CD4-positive, alpha-beta T cell (primary cell): Measurements from ENCODE around the gene PLEKHA7. TPM values are rescaled to one million over a fixed set of nuclear protein-coding genes. Genes with fewer than 3 reads are reported as not detected.

Experiments used
- ATAC-seq: fragments of 200-7000 bp; cut with Tn5 transposase; one replicate; pipeline ENCODE4 v1.10.0; 2022; ENCODE audit warnings: mild to moderate bottlenecking; ENCODE audit not compliant: poor library complexity
- CTCF ChIA-PET: fragments of 350-600 bp; sonication (Branson Sonifier 250); formaldehyde crosslinking; loops from one replicate; lab custom pipeline; 2021; ENCODE audit warnings: antibody characterized with exemption, inconsistent platforms; lab: Charles Lee
- POLR2A ChIA-PET: fragments of 350-600 bp; sonication (Branson Sonifier 250); formaldehyde crosslinking; loops from one replicate; lab custom pipeline; 2021; ENCODE audit warnings: antibody characterized with exemption, inconsistent platforms; lab: Charles Lee
- DNase-seq, 14 experiments: peaks; one replicate each; pipeline ENCODE4 v3.0.0-alpha.2; 2013 to 2020; ENCODE audit warnings: mixed read lengths in 2 of 14
- H3K27ac ChIP-seq, 2 donors: one replicate each; pipeline versions ENCODE4 v1.5.1 to v1.7.0; 2013; ENCODE audit warnings: low read length in 2 of 2, low read depth in 1 of 2, mild to moderate bottlenecking in 1 of 2
- H3K27me3 ChIP-seq, 2 experiments: 1 replicate in 1 of 2; 2 replicates in 1 of 2; pipeline versions ENCODE4 v1.6.1 to v1.7.0; 2013; ENCODE audit warnings: low read length in 2 of 2, control low read depth in 1 of 2, mild to moderate bottlenecking in 1 of 2, moderate library complexity in 1 of 2; ENCODE audit not compliant: insufficient read depth in 2 of 2, control insufficient read depth in 1 of 2
- H3K36me3 ChIP-seq: one replicate; pipeline ENCODE4 v1.6.1; 2013; ENCODE audit warnings: low read length, control low read depth; ENCODE audit not compliant: insufficient read depth
- H3K4me1 ChIP-seq: one replicate; pipeline ENCODE4 v1.6.1; 2013; ENCODE audit warnings: low read length, control low read depth; ENCODE audit not compliant: insufficient read depth
- H3K4me3 ChIP-seq: one replicate; pipeline ENCODE4 v1.5.1; 2013; ENCODE audit warnings: mild to moderate bottlenecking, low read length, moderate library complexity
- H3K9me3 ChIP-seq, 2 experiments: 1 replicate in 1 of 2; 2 replicates in 1 of 2; pipeline versions ENCODE4 v1.6.1 to v1.7.0; 2013; ENCODE audit warnings: low read length in 2 of 2, mild to moderate bottlenecking in 2 of 2, control low read depth in 1 of 2, moderate library complexity in 1 of 2; ENCODE audit not compliant: control insufficient read depth in 1 of 2, insufficient read depth in 1 of 2
- H3K27ac Mint-ChIP-seq: one replicate; pipeline ENCODE4 v1.8.0; 2020; ENCODE audit warnings: mixed read lengths
- H3K27me3 Mint-ChIP-seq: one replicate; pipeline ENCODE4 v1.8.0; 2021; ENCODE audit warnings: mixed read lengths
- H3K36me3 Mint-ChIP-seq: one replicate; pipeline ENCODE4 v1.8.0; 2021; ENCODE audit warnings: low read depth, mixed read lengths
- H3K4me1 Mint-ChIP-seq: one replicate; pipeline ENCODE4 v1.8.0; 2021; ENCODE audit warnings: low read depth, mixed read lengths
- H3K4me3 Mint-ChIP-seq: one replicate; pipeline ENCODE4 v1.8.0; 2020; ENCODE audit warnings: mild to moderate bottlenecking, mixed read lengths
- H3K9me3 Mint-ChIP-seq: one replicate; pipeline ENCODE4 v1.8.0; 2020; ENCODE audit warnings: mixed read lengths
- CTCF ChIP-seq: fragments of 200-600 bp; IDR thresholded peaks from one replicate; pipeline ENCODE4 v1.8.0; 2022; ENCODE audit warnings: antibody characterized with exemption, mild to moderate bottlenecking
- intact Hi-C, 2 experiments: fragments of 100-400 bp; cut with DNase I in 1 of 2; cut with micrococcal nuclease in 1 of 2; formaldehyde crosslinking; loops; one replicate each; pipeline versions ENCODE4 v1.15.1 to v1.9.0; 2023 to 2025; cut with DNase I, micrococcal nuclease
- total RNA-seq, 174 experiments: library from RNA in 2 of 174; stranded (reverse) in 2 of 174; gene quantifications; one replicate each; pipeline ENCODE4 v1.2.3 and lab custom pipeline; 2021 to 2026

PLEKHA7 gene
- total RNA-seq, 2 experiments from 2014 or later: 4.5 to 4.8 TPM

- peak; percentile 65 for ATAC-seq
- peaks cover 15% of the 10 kb centered on the region for H3K4me1 ChIP-seq
- no peak overlapping the region for H3K27ac ChIP-seq
- ChIA-PET POLR2A (interaction anchor here (0.7 kb wide), 1 partner anchor 62 kb away, joined by 4 read pairs; the partner anchor contains the start of gene RPS13), CTCF (interaction anchor here (0.9 kb wide), 1 partner anchor 14 kb away, joined by 3 read pairs; no protein-coding TSS in a partner anchor)
- peaks cover 0 to 5% of the 10 kb centered on the region in 2 experiments for H3K9me3 ChIP-seq
- Mint-ChIP-seq H3K4me3 (peak overlapping the region; percentile 94), H3K27ac (peak overlapping the region; percentile 12), H3K36me3 (peaks cover 4% of the 10 kb centered on the region), H3K4me1 (peaks cover 8% of the 10 kb centered on the region), H3K27me3 (peaks cover 21% of the 10 kb centered on the region), H3K9me3 (no peaks in the 10 kb centered on the region)
- H3K4me3 ChIP-seq: peak overlapping the region; percentile 45
- intact Hi-C loops: no loop called here
- no peaks in the 10 kb centered on the region for H3K36me3 ChIP-seq
- TF ChIP-seq CTCF: peak; percentile 39
- H3K27me3 ChIP-seq: peaks cover 15 to 24% of the 10 kb centered on the region in 2 experiments
- peak in 4 of 14 experiments; percentile 16 to 53 (median 44) for DNase-seq
Observed at GRCh38 chr11:17014833-17015626, 816 bp upstream of the PLEKHA7 start.

DNA sequence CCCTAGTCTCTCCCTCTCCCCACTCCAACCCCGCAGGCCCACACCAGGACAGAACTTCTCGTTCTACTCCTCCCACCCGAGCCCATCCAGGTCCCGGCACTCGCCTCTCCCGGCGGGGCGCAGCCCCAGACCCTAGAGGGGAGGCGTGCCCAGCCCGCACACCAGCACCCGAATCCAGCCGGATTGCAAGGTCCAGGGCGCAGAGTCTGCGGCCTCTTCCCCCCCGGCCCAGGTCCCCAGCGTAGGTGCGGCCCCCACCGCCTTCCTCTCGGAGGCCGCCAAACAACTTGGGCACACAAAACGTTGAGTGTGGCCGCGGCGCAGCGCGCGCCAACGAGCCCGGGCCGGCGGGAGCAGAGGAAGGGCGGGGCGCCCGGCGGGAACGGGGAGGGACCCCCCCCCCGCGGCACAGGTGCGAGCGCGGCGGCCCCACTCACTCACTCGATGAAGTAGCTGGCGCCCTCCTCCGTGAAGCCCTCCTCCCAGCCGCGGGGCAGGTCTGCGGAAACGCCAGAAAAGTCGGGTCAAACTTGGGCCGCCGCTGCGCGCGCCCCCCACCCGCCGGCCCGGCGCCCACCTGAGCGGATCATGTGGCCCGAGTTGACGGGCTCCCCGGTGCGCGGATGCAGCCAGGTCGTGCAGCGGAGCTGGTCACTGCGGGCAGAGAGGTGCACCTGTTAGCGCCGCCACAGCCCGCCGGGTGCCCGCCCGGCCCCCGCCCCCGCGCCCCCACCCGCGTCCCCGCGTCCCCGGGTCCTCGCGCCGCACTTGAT, 480 bp downstream of the PLEKHA7 start:
- no peak for TF ChIP-seq CTCF
- peaks cover 8% of the 10 kb centered on the region for H3K4me1 Mint-ChIP-seq
- Histone ChIP-seq H3K36me3 (no peaks in the 10 kb centered on the region), H3K4me3 (peak overlapping the region; percentile 61), H3K9me3 (peaks cover 0 to 5% of the 10 kb centered on the region in 2 experiments), H3K4me1 (peaks cover 15% of the 10 kb centered on the region), H3K27me3 (peaks cover 15 to 24% of the 10 kb centered on the region in 2 experiments), H3K27ac (no peak overlapping the region)
- ChIA-PET CTCF (no interaction called here), POLR2A (interaction anchor here (1.2 kb wide), 1 partner anchor 64 kb away, joined by 3 read pairs; the partner anchor contains the start of gene RPS13)
- H3K27ac Mint-ChIP-seq: no peak overlapping the region
- peaks cover 21% of the 10 kb centered on the region for H3K27me3 Mint-ChIP-seq
- H3K36me3 Mint-ChIP-seq: peaks cover 4% of the 10 kb centered on the region
- peak; percentile 50 for ATAC-seq
- no peak overlapping the region for H3K4me3 Mint-ChIP-seq
- intact Hi-C loops: no loop called here
- H3K9me3 Mint-ChIP-seq: no peaks in the 10 kb centered on the region
- peak in 9 of 14 experiments; percentile 3 to 51 (median 23) for DNase-seq

- H3K4me1 ChIP-seq: peaks cover 15% of the 10 kb centered on the region
- H3K4me1 Mint-ChIP-seq: peaks cover 8% of the 10 kb centered on the region
- H3K27ac ChIP-seq: no peak overlapping the region
- H3K36me3 ChIP-seq: no peaks in the 10 kb centered on the region
- H3K27ac Mint-ChIP-seq: no peak overlapping the region
- H3K4me3 ChIP-seq: peak overlapping the region; percentile 61
- ATAC-seq (no peak), DNase-seq (peak in 1 of 14 experiments; percentile 17)
- peaks cover 0 to 5% of the 10 kb centered on the region in 2 experiments for H3K9me3 ChIP-seq
- no peak overlapping the region for H3K4me3 Mint-ChIP-seq
- ChIA-PET POLR2A (interaction anchor here (1.2 kb wide), 1 partner anchor 65 kb away, joined by 3 read pairs; the partner anchor contains the start of gene RPS13), CTCF (no interaction called here)
- H3K36me3 Mint-ChIP-seq: peaks cover 4% of the 10 kb centered on the region
- H3K9me3 Mint-ChIP-seq: no peaks in the 10 kb centered on the region
- intact Hi-C loops: no loop called here
- H3K27me3 Mint-ChIP-seq: peaks cover 21% of the 10 kb centered on the region
- no peak for TF ChIP-seq CTCF
- peaks cover 15 to 24% of the 10 kb centered on the region in 2 experiments for H3K27me3 ChIP-seq
Observed at GRCh38 chr11:17012712-17013547, 1.3 kb downstream of the PLEKHA7 start.
